ENCODE measurements around the gene TRAF3IP3.

TRAF3IP3 gene

DNA sequence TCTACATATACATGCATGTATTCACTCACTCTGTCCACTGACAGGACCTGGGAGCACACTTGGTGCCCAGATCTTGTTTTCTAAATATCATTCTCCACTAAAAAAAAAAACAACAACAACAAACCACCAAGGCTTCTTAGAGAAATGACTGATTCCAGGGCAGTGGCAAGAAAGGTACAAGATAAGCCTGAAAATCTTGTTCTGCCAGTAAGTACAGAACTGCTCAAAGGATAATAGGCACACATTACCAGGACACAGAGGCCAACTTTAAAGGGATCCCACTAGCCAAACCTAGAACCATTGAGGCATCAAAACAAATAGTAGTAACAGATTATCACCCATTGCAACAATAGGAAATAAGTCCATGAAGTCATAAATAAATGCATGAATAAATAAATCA, 40.5 kb upstream of the TRAF3IP3 start:
- CTCF ChIA-PET = no interaction called here
- no peak overlapping the region for H3K4me3 ChIP-seq (ENCODE audit: control insufficient read depth in 1 of 7, extremely low read depth in 1 of 7, insufficient read depth in 4 of 7, low read depth in 2 of 7, low read length in 6 of 7)
- no peaks in the 10 kb centered on the region for H3K27me3 ChIP-seq (replicated peaks in 2 of 5; ENCODE audit: control insufficient read depth in 4 of 5, insufficient read depth in 5 of 5, low read length in 4 of 5)
- DNase-seq = no peak
- no peaks in the 10 kb centered on the region for H3K9me3 ChIP-seq (ENCODE audit: control extremely low read depth in 1 of 5, control insufficient read depth in 4 of 5, insufficient read depth in 2 of 5, low read depth in 1 of 5, low read length in 4 of 5)
- POLR2A ChIA-PET = no interaction called here
- no peaks in the 10 kb centered on the region for H3K4me1 ChIP-seq (ENCODE audit: control extremely low read depth in 1 of 4, control insufficient read depth in 4 of 4, insufficient read depth in 4 of 4, low read length in 3 of 4)
- H3K36me3 ChIP-seq (ENCODE audit: control insufficient read depth in 4 of 4, insufficient read depth in 4 of 4, low read length in 3 of 4) = no peaks in the 10 kb centered on the region
- H3K27ac ChIP-seq (ENCODE audit: insufficient read depth in 1 of 2, low read depth in 1 of 2, low read length in 2 of 2, poor library complexity in 1 of 2, severe bottlenecking in 2 of 2) = no peak overlapping the region

DNA sequence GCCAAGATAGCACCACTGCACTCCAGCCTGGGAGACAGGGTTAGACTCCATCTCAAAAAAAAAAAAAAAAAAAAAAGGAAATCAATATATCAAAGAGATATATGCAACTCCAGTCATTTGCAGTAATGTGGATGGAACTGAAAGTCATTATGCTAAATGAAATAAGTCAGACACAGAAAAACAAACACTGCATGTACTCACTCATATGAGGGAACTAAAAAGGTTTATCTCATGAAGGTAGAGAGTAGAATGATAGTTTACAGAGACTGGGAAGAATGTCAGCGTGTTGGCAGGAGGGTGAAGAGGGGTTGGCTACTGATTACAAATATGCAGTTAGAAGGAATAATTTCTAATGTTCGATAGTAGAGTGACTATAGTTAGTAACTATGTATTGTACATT, 38.0 kb upstream of the TRAF3IP3 start:
- H3K36me3 ChIP-seq (ENCODE audit: control insufficient read depth in 4 of 4, insufficient read depth in 4 of 4, low read length in 3 of 4) = no peaks in the 10 kb centered on the region
- H3K27me3 ChIP-seq (replicated peaks in 2 of 5; ENCODE audit: control insufficient read depth in 4 of 5, insufficient read depth in 5 of 5, low read length in 4 of 5) = no peaks in the 10 kb centered on the region
- WGBS (ENCODE audit: insufficient coverage) = 100% methylated on average over 1 of the region's 2 CpGs
- no peaks in the 10 kb centered on the region for H3K4me1 ChIP-seq (ENCODE audit: control extremely low read depth in 1 of 4, control insufficient read depth in 4 of 4, insufficient read depth in 4 of 4, low read length in 3 of 4)
- H3K4me3 ChIP-seq (ENCODE audit: control insufficient read depth in 1 of 7, extremely low read depth in 1 of 7, insufficient read depth in 4 of 7, low read depth in 2 of 7, low read length in 6 of 7) = no peak overlapping the region
- no peak overlapping the region for H3K27ac ChIP-seq (ENCODE audit: insufficient read depth in 1 of 2, low read depth in 1 of 2, low read length in 2 of 2, poor library complexity in 1 of 2, severe bottlenecking in 2 of 2)
- no peak for DNase-seq
- ChIA-PET POLR2A (no interaction called here), CTCF (no interaction called here)
- no peaks in the 10 kb centered on the region for H3K9me3 ChIP-seq (ENCODE audit: control extremely low read depth in 1 of 5, control insufficient read depth in 4 of 5, insufficient read depth in 2 of 5, low read depth in 1 of 5, low read length in 4 of 5)

- Histone ChIP-seq H3K4me1 (ENCODE audit: control extremely low read depth in 1 of 4, control insufficient read depth in 4 of 4, insufficient read depth in 4 of 4, low read length in 3 of 4) (no peaks in the 10 kb centered on the region), H3K27ac (ENCODE audit: insufficient read depth in 1 of 2, low read depth in 1 of 2, low read length in 2 of 2, poor library complexity in 1 of 2, severe bottlenecking in 2 of 2) (no peak overlapping the region), H3K36me3 (ENCODE audit: control insufficient read depth in 4 of 4, insufficient read depth in 4 of 4, low read length in 3 of 4) (no peaks in the 10 kb centered on the region), H3K4me3 (ENCODE audit: control insufficient read depth in 1 of 7, extremely low read depth in 1 of 7, insufficient read depth in 4 of 7, low read depth in 2 of 7, low read length in 6 of 7) (no peak overlapping the region), H3K27me3 (replicated peaks in 2 of 5; ENCODE audit: control insufficient read depth in 4 of 5, insufficient read depth in 5 of 5, low read length in 4 of 5) (no peaks in the 10 kb centered on the region), H3K9me3 (ENCODE audit: control extremely low read depth in 1 of 5, control insufficient read depth in 4 of 5, insufficient read depth in 2 of 5, low read depth in 1 of 5, low read length in 4 of 5) (no peaks in the 10 kb centered on the region)
- ChIA-PET POLR2A (interaction anchor here (0.6 kb wide), 1 partner anchor 43 kb away, joined by 3 read pairs; no protein-coding TSS in a partner anchor), CTCF (interaction anchor here (1.0 kb wide), 1 partner anchor 14 kb away, joined by 3 read pairs; no protein-coding TSS in a partner anchor)
- DNase-seq = no peak
- WGBS (ENCODE audit: insufficient coverage) = 95% methylated on average over 4 of the region's 4 CpGs
Measured at GRCh38 chr1:209720326-209720725, 35.5 kb upstream of the TRAF3IP3 start.

DNA sequence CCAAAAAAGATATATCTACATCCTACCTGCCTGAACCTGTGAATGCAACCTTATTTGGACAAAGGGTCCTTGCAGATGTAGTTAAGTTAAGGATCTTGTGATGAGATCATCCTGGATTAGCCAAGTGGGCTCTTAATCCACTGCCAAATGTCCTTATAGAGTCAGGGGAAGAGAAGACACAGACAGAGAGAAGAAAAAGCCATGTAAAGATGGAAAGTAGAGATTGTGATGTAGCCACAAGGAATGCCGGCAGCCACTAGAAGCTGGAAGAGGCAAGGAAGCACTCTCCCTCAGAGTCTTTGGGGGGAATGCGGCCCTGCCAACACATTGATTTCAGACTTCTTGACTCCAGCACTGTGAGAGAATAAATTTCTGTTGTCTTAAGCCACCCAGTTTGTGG, 35.0 kb upstream of the TRAF3IP3 start:
- Histone ChIP-seq H3K36me3 (ENCODE audit: control insufficient read depth in 4 of 4, insufficient read depth in 4 of 4, low read length in 3 of 4) (no peaks in the 10 kb centered on the region), H3K27ac (ENCODE audit: insufficient read depth in 1 of 2, low read depth in 1 of 2, low read length in 2 of 2, poor library complexity in 1 of 2, severe bottlenecking in 2 of 2) (no peak overlapping the region), H3K4me1 (ENCODE audit: control extremely low read depth in 1 of 4, control insufficient read depth in 4 of 4, insufficient read depth in 4 of 4, low read length in 3 of 4) (no peaks in the 10 kb centered on the region), H3K4me3 (ENCODE audit: control insufficient read depth in 1 of 7, extremely low read depth in 1 of 7, insufficient read depth in 4 of 7, low read depth in 2 of 7, low read length in 6 of 7) (no peak overlapping the region), H3K27me3 (replicated peaks in 2 of 5; ENCODE audit: control insufficient read depth in 4 of 5, insufficient read depth in 5 of 5, low read length in 4 of 5) (no peaks in the 10 kb centered on the region), H3K9me3 (ENCODE audit: control extremely low read depth in 1 of 5, control insufficient read depth in 4 of 5, insufficient read depth in 2 of 5, low read depth in 1 of 5, low read length in 4 of 5) (no peaks in the 10 kb centered on the region)
- DNase-seq = no peak
- ChIA-PET POLR2A (interaction anchor here (0.6 kb wide), 1 partner anchor 44 kb away, joined by 3 read pairs; no protein-coding TSS in a partner anchor), CTCF (interaction anchor here (0.6 kb wide), 1 partner anchor 410 kb away, joined by 3 read pairs; no protein-coding TSS in a partner anchor)
- no CpG with 5 or more reads among the region's 2 CpGs for WGBS (ENCODE audit: insufficient coverage)

- CTCF ChIA-PET = interaction anchor here (0.6 kb wide), 1 partner anchor 411 kb away, joined by 3 read pairs; no protein-coding TSS in a partner anchor
- DNase-seq = no peak
- H3K4me1 ChIP-seq (ENCODE audit: control extremely low read depth in 1 of 4, control insufficient read depth in 4 of 4, insufficient read depth in 4 of 4, low read length in 3 of 4) = no peaks in the 10 kb centered on the region
- no peaks in the 10 kb centered on the region for H3K9me3 ChIP-seq (ENCODE audit: control extremely low read depth in 1 of 5, control insufficient read depth in 4 of 5, insufficient read depth in 2 of 5, low read depth in 1 of 5, low read length in 4 of 5)
- POLR2A ChIA-PET = no interaction called here
- H3K36me3 ChIP-seq (ENCODE audit: control insufficient read depth in 4 of 4, insufficient read depth in 4 of 4, low read length in 3 of 4) = no peaks in the 10 kb centered on the region
- no peaks in the 10 kb centered on the region for H3K27me3 ChIP-seq (replicated peaks in 2 of 5; ENCODE audit: control insufficient read depth in 4 of 5, insufficient read depth in 5 of 5, low read length in 4 of 5)
- no peak overlapping the region for H3K4me3 ChIP-seq (ENCODE audit: control insufficient read depth in 1 of 7, extremely low read depth in 1 of 7, insufficient read depth in 4 of 7, low read depth in 2 of 7, low read length in 6 of 7)
- WGBS (ENCODE audit: insufficient coverage) = 100% methylated on average over 1 of the region's 1 CpG
- no peak overlapping the region for H3K27ac ChIP-seq (ENCODE audit: insufficient read depth in 1 of 2, low read depth in 1 of 2, low read length in 2 of 2, poor library complexity in 1 of 2, severe bottlenecking in 2 of 2)
Measured at GRCh38 chr1:209721323-209721722, 34.5 kb upstream of the TRAF3IP3 start.

DNA sequence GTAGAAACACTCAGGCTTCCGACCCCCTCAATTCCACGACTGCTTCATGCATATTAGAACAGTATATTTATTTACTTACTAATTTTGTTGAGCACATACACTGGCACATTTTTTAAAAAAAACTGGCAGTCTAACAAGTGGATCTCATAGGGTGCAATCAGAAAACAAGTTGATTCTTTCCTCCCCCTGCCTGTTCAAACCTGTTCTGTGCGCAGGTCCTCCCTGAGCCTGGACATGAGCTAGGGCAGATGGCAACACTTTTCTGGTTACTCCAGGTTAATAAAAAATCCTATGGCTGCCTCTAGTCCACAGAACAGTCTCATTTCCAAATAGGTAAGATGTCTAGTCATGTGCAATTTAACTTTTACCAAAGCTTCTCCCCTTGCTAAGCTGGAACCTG, 32.6 kb upstream of the TRAF3IP3 start:
- POLR2A ChIA-PET = no interaction called here
- CTCF ChIA-PET = no interaction called here
- no peaks in the 10 kb centered on the region for H3K36me3 ChIP-seq (ENCODE audit: control insufficient read depth in 4 of 4, insufficient read depth in 4 of 4, low read length in 3 of 4)
- H3K27me3 ChIP-seq (replicated peaks in 2 of 5; ENCODE audit: control insufficient read depth in 4 of 5, insufficient read depth in 5 of 5, low read length in 4 of 5) = no peaks in the 10 kb centered on the region
- DNase-seq = no peak
- no peak overlapping the region for H3K4me3 ChIP-seq (ENCODE audit: control insufficient read depth in 1 of 7, extremely low read depth in 1 of 7, insufficient read depth in 4 of 7, low read depth in 2 of 7, low read length in 6 of 7)
- H3K27ac ChIP-seq (ENCODE audit: insufficient read depth in 1 of 2, low read depth in 1 of 2, low read length in 2 of 2, poor library complexity in 1 of 2, severe bottlenecking in 2 of 2) = no peak overlapping the region
- H3K9me3 ChIP-seq (ENCODE audit: control extremely low read depth in 1 of 5, control insufficient read depth in 4 of 5, insufficient read depth in 2 of 5, low read depth in 1 of 5, low read length in 4 of 5) = no peaks in the 10 kb centered on the region
- 100% methylated on average over 1 of the region's 3 CpGs for WGBS (ENCODE audit: insufficient coverage)
- no peaks in the 10 kb centered on the region for H3K4me1 ChIP-seq (ENCODE audit: control extremely low read depth in 1 of 4, control insufficient read depth in 4 of 4, insufficient read depth in 4 of 4, low read length in 3 of 4)

- no peak for DNase-seq
- POLR2A ChIA-PET = no interaction called here
- WGBS (ENCODE audit: insufficient coverage) = 89% methylated on average over 3 of the region's 3 CpGs
- Histone ChIP-seq H3K4me1 (ENCODE audit: control extremely low read depth in 1 of 4, control insufficient read depth in 4 of 4, insufficient read depth in 4 of 4, low read length in 3 of 4) (no peaks in the 10 kb centered on the region), H3K4me3 (ENCODE audit: control insufficient read depth in 1 of 7, extremely low read depth in 1 of 7, insufficient read depth in 4 of 7, low read depth in 2 of 7, low read length in 6 of 7) (no peak overlapping the region), H3K27ac (ENCODE audit: insufficient read depth in 1 of 2, low read depth in 1 of 2, low read length in 2 of 2, poor library complexity in 1 of 2, severe bottlenecking in 2 of 2) (no peak overlapping the region), H3K36me3 (ENCODE audit: control insufficient read depth in 4 of 4, insufficient read depth in 4 of 4, low read length in 3 of 4) (no peaks in the 10 kb centered on the region), H3K9me3 (ENCODE audit: control extremely low read depth in 1 of 5, control insufficient read depth in 4 of 5, insufficient read depth in 2 of 5, low read depth in 1 of 5, low read length in 4 of 5) (no peaks in the 10 kb centered on the region), H3K27me3 (replicated peaks in 2 of 5; ENCODE audit: control insufficient read depth in 4 of 5, insufficient read depth in 5 of 5, low read length in 4 of 5) (no peaks in the 10 kb centered on the region)
- CTCF ChIA-PET = interaction anchor here (0.7 to 1.3 kb wide), 3 partner anchors 23 to 40 kb away, joined by 3 to 4 read pairs (median 3); no protein-coding TSS in a partner anchor
Measured at GRCh38 chr1:209723756-209724693, 31.8 kb upstream of the TRAF3IP3 start.
